ENCODE data around the gene CXorf65.

- no peak for TF ChIP-seq CTCF (IDR thresholded peaks at IDR 0.05)
- TF ChIP-seq ZFX (IDR thresholded peaks at IDR 0.05; ENCODE audit: borderline replicate concordance) = no peak
These were observed 38.1 kb upstream of the CXorf65 start, which contains the start of gene NLGN3 for GRCh38 chrX:71144651-71145050.

Measured in 22Rv1 (cell line).